DMS53 treated with DMSO at 0.1 percent for 48 hours (cell line): ENCODE results near the gene CCT8.
"Not testable (repeated sequence)": the region's sequence is repeated elsewhere in the genome, so short reads cannot be mapped to it uniquely, and the experiment has no call there.

Experiments used
- DNase-seq: peaks from one replicate; lab custom pipeline; 2025; ENCODE audit not compliant: unreplicated experiment; lab: John Stamatoyannopoulos, UW

Gene CCT8

GRCh38 chr21:29077651-29078090 lies 4.2 kb upstream of the CCT8 start:
- DNase-seq: no peak

- DNase-seq: not testable (repeated sequence)
Measured at GRCh38 chr21:29076731-29077640, 3.5 kb upstream of the CCT8 start.

DNA sequence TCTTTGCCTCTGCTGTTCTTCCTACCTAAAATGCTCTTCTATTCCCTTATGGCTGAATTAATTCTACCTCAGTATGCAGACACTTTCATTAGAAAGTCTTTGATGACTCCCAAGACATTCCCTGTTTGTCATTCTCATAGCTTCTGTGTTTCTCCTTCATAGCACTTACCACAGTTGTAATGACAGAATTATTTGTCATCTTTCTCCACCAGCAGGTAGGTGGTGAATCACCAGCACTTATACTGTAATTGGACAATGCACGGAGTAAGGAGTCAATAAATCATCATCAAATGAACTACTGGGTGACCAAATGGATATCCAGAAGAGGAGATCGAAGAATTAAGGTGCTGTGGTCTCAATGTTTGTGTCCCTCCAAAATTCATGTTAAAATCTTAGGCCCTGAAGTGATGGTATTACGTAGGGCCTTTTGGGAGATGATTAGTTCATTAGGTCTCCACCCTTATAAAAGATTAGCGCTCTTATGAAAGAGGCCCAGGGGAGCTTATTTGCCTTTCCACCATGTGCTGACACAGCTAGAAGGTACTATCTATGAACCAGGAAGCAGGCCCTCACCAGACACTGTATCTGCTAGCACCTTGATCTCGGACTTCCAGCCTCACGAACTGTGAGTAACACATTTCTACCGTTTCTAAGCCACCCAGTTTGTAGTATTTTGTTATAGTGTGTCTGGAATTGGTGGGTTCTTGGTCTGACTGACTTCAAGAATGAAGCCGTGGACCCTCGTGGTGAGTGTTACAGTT lies 2.4 kb upstream of the CCT8 start:
- no peak for DNase-seq

DNA sequence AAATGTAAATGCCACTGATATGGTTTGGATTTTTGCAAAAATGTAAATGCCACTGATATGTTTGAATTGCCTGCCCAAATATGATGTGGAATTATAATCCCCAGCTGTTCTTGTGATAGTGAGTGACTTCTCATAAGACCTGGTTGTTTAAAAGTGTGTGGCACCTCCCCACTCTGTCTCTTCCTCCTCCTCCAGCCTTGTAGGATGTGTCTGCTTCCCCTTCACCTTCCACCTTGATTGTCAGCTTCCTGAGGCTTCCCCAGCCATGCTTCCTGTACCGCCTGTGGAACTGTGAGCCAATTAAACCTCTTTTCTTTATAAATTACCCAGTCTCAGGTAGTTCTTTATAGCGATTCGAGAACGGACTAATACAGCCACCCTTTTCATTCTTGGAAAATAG lies 1.3 kb upstream of the CCT8 start:
- DNase-seq: no peak

- no peak for DNase-seq
Measured at GRCh38 chr21:29074007-29074376, 544 bp upstream of the CCT8 start.

- DNase-seq: no peak
Measured at GRCh38 chr21:29072873-29073221, 601 bp downstream of the CCT8 start.

DNA sequence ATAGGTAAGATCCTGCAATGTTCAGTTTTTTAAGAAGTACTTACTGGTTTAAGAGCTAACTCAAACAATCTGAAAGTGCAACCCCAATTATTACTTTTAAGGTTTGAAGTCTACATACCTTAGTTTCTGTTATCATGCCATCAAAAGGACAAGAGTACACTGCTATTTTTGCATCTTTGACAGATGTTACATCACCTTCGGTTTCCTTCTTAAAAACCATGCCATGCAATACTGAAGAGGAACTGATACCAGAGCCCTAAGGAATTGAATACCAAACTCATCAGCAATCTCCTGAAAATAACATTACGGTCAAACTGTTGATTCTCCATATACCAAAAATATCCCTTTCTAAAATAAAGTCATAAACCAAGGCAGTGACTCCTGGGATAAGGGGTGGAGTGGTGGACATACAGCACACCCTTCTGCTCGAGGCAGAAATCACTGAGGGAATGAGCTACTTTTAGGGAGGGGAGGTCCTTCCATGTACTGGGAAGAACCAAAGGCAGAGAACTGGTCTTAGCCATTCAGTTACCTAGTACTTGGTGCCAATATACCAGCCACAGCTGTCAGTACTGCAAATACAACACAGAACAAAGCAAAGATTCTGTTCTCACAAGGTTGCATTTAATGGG lies 8.5 kb downstream of the CCT8 start:
- DNase-seq: no peak

- no peak for DNase-seq
Measured at GRCh38 chr21:29056538-29057050, 16.9 kb downstream of the CCT8 start.

DNA sequence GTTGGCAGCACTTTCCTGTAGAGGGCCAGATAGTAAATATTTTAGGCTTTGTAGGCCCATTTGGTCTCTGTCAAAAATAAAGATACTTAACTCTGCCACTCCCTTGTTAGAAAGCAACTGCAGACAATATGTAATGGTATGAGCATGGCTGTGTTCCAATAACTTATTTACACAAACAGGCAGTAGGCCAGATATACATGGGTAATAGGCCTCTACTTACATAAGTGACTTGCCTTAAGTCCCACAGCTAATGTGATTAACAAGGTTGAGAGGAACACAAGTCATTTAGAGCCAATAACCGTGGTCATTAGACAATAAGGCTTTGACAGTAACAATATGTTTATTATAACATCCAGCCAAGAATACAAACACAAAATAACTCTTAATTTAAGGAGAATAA lies 17.4 kb downstream of the CCT8 start:
- no peak for DNase-seq

DNA sequence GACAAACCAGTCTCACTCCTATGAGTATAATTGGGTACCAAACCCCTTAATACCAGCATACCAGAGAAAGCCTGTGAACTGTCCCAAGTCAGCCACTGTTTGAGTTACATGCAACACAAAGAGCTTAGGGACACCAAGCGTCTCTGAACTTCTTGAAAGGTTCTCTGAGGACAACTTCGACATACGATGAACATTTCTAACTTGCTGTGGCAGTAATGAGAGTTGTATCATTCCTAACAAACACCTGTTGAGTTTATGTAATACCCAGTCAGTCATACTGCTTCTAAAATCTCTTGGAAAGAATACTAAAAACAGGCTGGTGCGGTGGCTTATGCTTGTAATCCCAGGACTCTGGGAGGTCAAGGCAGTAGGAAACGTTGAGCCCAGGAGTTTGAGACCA lies 18.4 kb downstream of the CCT8 start:
- no peak for DNase-seq

GRCh38 chr21:29053656-29054055 lies 19.8 kb downstream of the CCT8 start:
- no peak for DNase-seq

- no peak for DNase-seq
Measured at GRCh38 chr21:29053011-29053553, 20.4 kb downstream of the CCT8 start.

- DNase-seq: no peak
Measured at GRCh38 chr21:29052224-29052623, 21.2 kb downstream of the CCT8 start.

GRCh38 chr21:29034678-29035077 lies 38.8 kb downstream of the CCT8 start:
- DNase-seq: no peak

GRCh38 chr21:29033871-29034270 lies 39.6 kb downstream of the CCT8 start:
- no peak for DNase-seq

DNA sequence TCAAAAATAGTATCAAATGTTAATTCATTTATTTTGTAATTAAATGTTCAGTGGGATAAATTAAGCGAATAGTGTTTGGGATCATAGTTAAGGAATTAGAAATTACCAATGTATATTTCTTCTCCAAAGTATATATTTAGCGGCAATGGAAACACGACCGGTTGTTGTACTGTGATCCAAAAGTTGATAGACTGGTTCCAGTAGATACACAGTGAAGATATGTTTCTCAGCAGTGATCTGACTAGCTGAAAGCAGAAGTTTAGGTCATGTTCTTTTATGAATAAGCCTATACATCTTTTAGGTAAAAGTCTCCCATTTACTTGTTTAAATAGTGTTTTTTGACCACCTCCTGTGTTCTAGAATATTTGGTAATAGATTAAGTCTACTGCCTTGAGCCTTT lies 40.1 kb downstream of the CCT8 start:
- no peak for DNase-seq

DNA sequence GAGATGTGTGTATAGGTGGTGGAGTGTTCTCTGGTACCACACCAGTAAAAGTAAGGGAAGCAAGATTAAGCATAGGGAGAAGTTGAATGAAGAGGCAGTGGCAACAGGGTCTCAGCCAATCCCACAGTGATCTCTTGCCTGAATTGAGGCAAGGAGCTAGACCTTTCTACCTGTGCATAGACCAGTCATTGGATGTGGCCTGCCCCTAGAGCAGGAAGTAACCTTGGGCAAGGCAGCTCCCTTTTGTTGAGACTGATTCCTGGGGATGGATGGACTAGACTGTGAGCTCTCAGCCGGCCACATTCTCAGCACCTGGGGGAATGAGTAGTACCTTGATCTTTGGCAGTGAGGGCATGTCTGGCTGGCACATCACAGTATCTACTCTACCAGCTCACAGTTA lies 42.5 kb downstream of the CCT8 start:
- DNase-seq: no peak

- DNase-seq: no peak
Measured at GRCh38 chr21:29029524-29029923, 43.9 kb downstream of the CCT8 start.

GRCh38 chr21:29025328-29025713 lies 48.1 kb downstream of the CCT8 start:
- no peak for DNase-seq

DNA sequence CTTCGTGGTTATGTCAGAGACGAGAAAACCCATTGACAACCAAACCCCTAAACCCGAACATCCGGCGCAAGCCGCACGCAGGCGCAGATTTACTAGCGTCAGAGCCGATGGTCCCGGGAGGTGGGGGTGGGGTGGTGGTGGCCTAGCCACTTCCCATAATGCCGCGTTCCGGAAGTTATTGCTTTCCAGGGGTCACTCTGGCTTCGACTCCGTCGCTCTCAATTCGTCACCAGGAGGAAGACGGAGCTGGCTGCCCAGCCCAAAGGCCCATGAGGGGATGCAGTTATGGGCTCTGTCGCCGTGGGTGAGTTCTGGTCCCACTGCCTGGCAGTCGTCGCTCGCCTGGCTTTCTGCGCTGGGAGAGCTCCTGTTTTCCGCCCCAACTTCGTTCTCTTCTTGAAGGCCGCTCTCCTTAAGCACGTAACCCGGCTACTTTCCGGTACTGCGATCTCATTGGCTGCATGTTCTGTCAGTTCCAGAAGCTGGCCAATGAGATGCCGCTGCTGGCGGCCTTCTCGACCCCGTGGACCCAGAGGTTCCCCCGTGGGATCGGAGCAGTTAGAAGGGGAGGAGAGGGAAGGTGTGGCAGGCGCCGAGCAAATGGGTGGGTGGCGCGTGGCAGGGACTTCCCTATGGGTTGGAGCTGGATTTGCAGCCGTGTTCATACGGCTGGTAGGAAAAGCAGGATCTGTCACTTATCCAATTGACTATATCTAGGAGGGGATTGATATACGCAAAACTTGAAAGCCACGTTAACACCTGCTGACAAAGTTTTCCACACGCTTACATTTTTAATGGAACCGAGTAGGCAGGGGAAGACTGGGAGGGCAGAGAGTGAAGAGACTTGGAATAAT lies 48.7 kb downstream of the CCT8 start, which contains the start of gene USP16:
TSS of gene USP16 (plus strand) at position 195 of the 854 bp plus-strand sequence. CDS start 3,246 bp downstream, outside the sequence.
- peak; percentile 78 for DNase-seq
